HUES6 (cell line): Measurements from ENCODE around the gene LSG1.

Experiments
- H3K27ac ChIP-seq: 2 replicates; pipeline ENCODE4 v1.7.0; 2013; ENCODE audit warnings: low read depth, mild to moderate bottlenecking, low read length, inconsistent platforms
- H3K27me3 ChIP-seq: 2 replicates; pipeline ENCODE4 v1.6.1; 2013; ENCODE audit warnings: low read length; ENCODE audit not compliant: control insufficient read depth, insufficient read depth
- H3K36me3 ChIP-seq: 2 replicates; pipeline ENCODE4 v1.6.1; 2013; ENCODE audit warnings: low read length; ENCODE audit not compliant: control insufficient read depth, insufficient read depth
- H3K4me1 ChIP-seq: 2 replicates; pipeline ENCODE4 v1.6.1; 2013; ENCODE audit warnings: low read length; ENCODE audit not compliant: control insufficient read depth, insufficient read depth
- H3K4me3 ChIP-seq: 2 replicates; pipeline ENCODE4 v1.5.1; 2013; ENCODE audit warnings: low read depth, low read length
- H3K9ac ChIP-seq: one replicate; pipeline ENCODE4 v1.6.1; 2013; ENCODE audit warnings: mild to moderate bottlenecking, low read length
- H3K9me3 ChIP-seq: 2 replicates; pipeline ENCODE4 v1.6.1; 2013; ENCODE audit warnings: low read depth, low read length; ENCODE audit not compliant: control insufficient read depth, insufficient read depth

LSG1 gene

DNA sequence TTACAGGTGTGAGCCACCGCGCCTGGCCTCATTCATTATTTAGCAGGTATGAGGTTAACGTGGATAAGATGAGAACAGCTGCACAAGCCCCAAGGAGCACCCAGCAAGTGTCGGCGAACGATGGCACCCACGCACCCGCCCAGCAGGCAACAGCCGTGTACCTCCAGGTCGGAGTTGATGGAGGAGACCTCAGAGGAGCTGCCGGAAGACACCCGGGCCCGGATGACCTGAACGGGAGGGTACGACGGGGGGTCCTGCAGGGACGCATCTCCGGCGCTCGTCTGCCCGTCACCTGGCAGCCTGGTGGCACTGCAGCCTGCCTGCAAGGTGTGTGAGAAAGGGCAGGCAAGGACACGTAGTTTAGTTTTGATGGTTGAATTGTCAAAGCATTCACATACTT is 67.9 kb downstream of the LSG1 start:
- Histone ChIP-seq H3K9ac (no peak overlapping the region), H3K36me3 (peaks cover 14% of the 10 kb centered on the region; the same call in 1 of the 2 replicates), H3K4me3 (no peak overlapping the region), H3K27me3 (no peaks in the 10 kb centered on the region), H3K9me3 (no peaks in the 10 kb centered on the region), H3K4me1 (no peaks in the 10 kb centered on the region), H3K27ac (no peak overlapping the region)

DNA sequence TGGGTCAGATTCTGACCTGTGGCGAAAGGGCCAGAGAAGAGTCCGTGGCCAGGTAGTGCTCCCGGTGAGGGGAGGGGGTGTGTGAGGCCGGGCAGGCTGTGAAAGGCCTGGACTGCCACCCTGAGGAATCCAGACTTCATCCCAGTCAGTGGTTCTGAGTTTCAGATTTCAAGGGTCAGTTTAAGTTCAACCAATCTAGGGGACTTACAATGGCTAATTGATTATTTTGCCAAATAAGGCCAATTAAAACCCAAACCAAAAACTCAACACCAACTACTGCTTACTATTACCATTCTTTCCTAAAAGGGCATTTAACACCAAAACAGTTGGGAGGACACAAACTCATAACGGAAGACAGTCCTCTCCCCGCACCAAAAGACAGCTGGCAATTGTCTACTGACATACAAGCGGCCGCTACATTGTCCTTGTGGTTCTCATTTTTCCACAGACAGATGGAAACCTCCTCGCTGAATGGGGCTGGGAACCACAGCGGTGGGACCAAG is 69.3 kb downstream of the LSG1 start:
- H3K9me3 ChIP-seq: no peaks in the 10 kb centered on the region
- no peaks in the 10 kb centered on the region for H3K4me1 ChIP-seq
- no peak overlapping the region for H3K27ac ChIP-seq
- H3K27me3 ChIP-seq: no peaks in the 10 kb centered on the region
- peaks cover 14% of the 10 kb centered on the region; the same call in 1 of the 2 replicates for H3K36me3 ChIP-seq
- H3K9ac ChIP-seq: no peak overlapping the region
- no peak overlapping the region for H3K4me3 ChIP-seq

DNA sequence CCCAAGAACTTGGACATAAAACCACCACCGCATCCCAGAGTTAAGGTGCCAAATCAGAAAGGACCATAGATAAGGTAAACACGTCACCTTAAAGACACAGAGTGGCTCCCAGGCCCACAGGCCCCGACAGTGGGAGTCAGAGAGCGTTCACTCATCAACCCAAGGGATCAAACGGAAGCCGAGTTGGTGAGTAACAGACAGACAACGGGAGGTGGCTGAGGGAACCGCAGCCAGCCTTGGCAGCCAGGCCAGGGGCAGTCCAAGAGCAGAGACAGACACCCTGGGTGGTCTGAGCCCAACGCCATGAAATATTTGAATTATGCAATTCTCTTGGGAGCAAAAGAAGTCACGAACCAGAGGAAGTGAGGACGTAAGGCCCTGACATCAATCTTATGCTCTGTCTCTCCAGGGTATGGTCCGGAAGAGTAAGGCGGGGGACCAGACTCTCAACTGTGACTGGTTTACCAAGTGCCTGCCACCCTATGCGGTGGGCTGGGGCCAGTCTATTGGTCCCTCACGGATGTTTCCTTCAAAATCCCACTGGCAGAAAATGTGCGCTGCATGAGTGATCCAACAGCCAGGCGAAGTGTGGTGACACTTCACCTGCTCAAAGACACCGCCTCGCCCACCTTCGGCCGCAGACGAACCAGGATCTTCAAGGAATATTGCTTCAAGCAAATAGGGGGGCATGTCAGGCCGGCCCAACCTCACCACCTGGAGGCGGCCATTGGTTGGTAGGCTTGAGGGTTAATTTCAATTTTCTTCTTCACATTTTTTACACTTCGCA is 73.0 kb downstream of the LSG1 start:
- H3K36me3 ChIP-seq: peaks cover 8% of the 10 kb centered on the region; the same call in 1 of the 2 replicates
- no peaks in the 10 kb centered on the region for H3K27me3 ChIP-seq
- H3K4me1 ChIP-seq: 0 out of 2 replicates have a peak, but pooled peaks cover 2% of the 10 kb centered on the region
- H3K27ac ChIP-seq: no peak overlapping the region
- H3K4me3 ChIP-seq: no peak overlapping the region
- no peak overlapping the region for H3K9ac ChIP-seq
- H3K9me3 ChIP-seq: no peaks in the 10 kb centered on the region

DNA sequence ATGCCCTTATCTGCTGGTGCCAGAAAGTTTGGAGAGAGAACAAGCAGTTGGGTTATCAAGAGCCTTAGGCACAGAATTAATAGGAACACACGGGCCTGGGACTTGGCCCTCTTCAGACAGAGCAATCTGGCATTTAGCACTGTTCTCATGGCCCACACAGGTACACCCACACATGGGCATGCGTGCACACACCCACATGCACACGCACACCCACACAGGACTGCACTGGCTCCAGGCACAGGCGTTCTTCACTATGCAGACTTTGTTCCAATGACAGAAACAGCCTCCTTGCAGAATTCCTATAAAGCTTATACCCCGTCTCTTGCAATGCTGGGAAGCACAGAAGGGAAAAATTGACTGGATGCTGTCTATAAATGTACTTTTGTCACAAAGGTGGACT is 75.1 kb downstream of the LSG1 start:
- Histone ChIP-seq H3K9ac (no peak overlapping the region), H3K36me3 (peaks cover 3% of the 10 kb centered on the region; the same call in 1 of the 2 replicates), H3K4me1 (0 out of 2 replicates have a peak, but pooled peaks cover 2% of the 10 kb centered on the region), H3K4me3 (no peak overlapping the region), H3K27me3 (no peaks in the 10 kb centered on the region), H3K27ac (no peak overlapping the region), H3K9me3 (no peaks in the 10 kb centered on the region)

DNA sequence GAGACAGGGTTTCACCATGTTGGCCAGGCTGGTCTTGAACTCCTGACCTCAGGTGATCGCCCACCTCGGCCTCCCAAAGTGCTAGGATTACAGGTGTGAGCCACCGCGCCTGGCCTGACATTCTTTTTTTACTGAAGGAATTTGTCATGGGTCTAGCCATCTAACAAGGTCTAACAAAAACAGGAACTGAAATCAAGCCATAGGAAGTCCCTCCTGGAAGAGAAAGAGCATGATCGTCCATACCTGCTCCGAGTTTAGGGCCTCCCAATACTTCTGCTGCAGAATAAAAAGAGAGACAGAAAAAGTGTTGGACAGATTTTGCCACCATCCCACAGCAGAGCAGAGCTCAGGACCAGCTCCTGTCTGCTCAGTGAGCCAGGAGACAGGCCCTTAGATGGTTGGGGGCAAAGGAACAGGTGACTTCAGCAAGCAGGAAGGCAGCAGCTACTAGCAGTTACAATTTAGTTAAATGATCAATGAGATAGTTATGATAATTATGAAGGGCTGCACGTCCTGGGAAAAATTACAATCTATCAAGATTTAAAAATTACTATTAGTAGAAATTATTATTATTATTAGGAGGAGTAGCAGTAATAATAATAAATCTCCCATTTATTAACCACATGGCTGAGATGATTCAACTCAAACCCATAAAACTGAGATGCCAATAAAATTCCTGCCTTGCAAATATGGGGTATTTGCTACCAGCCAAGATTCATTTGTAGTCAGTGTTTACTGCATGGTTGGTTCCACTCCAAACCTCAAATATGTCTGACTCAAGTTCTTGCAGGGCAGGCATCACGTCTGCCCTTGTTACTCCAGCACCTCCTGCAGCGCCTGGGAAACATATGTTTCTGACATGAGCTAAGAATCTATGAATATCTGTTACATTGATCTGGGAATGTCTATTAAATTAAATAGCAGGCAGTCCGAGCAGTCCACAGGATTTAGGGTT is 78.9 kb downstream of the LSG1 start:
- no peak overlapping the region for H3K9ac ChIP-seq
- H3K27ac ChIP-seq: no peak overlapping the region

More for the DNA sequence above, 78.9 kb downstream of the LSG1 start:
- H3K36me3 ChIP-seq: peaks cover 7% of the 10 kb centered on the region
- H3K4me1 ChIP-seq: 0 out of 2 replicates have a peak, but pooled peaks cover 2% of the 10 kb centered on the region
- H3K27me3 ChIP-seq: no peaks in the 10 kb centered on the region
- H3K9me3 ChIP-seq: no peaks in the 10 kb centered on the region
- H3K4me3 ChIP-seq: no peak overlapping the region
